Activated CD4-positive, alpha-beta T cell treated with anti-CD3 and anti-CD28 coated beads, Interleukin-2, amount 50 U/mL, for 48 hours (primary cell): ENCODE data around the gene ATP11A.

Experiments used
- DNase-seq, 2 experiments: peaks; one replicate each; pipeline ENCODE4 v3.0.0-alpha.2; 2020

Gene ATP11A

GRCh38 chr13:112917737-112918136 lies 227.9 kb downstream of the ATP11A start:
- DNase-seq, result no peak

- no peak for DNase-seq
Measured at GRCh38 chr13:112918266-112918665, 228.4 kb downstream of the ATP11A start.

GRCh38 chr13:112918746-112919145 lies 228.9 kb downstream of the ATP11A start:
- no peak for DNase-seq

GRCh38 chr13:112923962-112924361 lies 234.1 kb downstream of the ATP11A start:
- no peak for DNase-seq

- no peak for DNase-seq
Measured at GRCh38 chr13:112924365-112924764, 234.5 kb downstream of the ATP11A start.

GRCh38 chr13:112926003-112926402 lies 236.2 kb downstream of the ATP11A start:
- no peak for DNase-seq

- DNase-seq, result no peak
Measured at GRCh38 chr13:112926993-112927392, 237.2 kb downstream of the ATP11A start.

GRCh38 chr13:112928020-112928971 lies 238.5 kb downstream of the ATP11A start:
- no peak for DNase-seq

- no peak for DNase-seq
Measured at GRCh38 chr13:112928972-112929782, 239.3 kb downstream of the ATP11A start.

- DNase-seq, result no peak
Measured at GRCh38 chr13:112929783-112930055, 239.9 kb downstream of the ATP11A start.

GRCh38 chr13:112930192-112930591 lies 240.4 kb downstream of the ATP11A start:
- no peak for DNase-seq

- DNase-seq, result no peak
Measured at GRCh38 chr13:112931028-112931934, 241.4 kb downstream of the ATP11A start.

GRCh38 chr13:112932971-112933370 lies 243.1 kb downstream of the ATP11A start:
- no peak for DNase-seq

GRCh38 chr13:112933649-112934048 lies 243.8 kb downstream of the ATP11A start:
- no peak for DNase-seq

GRCh38 chr13:112934078-112934477 lies 244.2 kb downstream of the ATP11A start:
- no peak for DNase-seq
